EH (cell line): ENCODE measurements around the gene OR4F16.
"Not testable (repeated sequence)": the region's sequence is repeated elsewhere in the genome, so short reads cannot be mapped to it uniquely, and the experiment has no call there.

ENCODE experiments used
- DNase-seq: peaks from one replicate; pipeline ENCODE4 v3.0.0-alpha.2; 2015; ENCODE audit warnings: low read depth

The OR4F16 gene

GRCh38 chr1:686554-686953, at the start of gene OR4F16:
Gene OR4F16, minus strand, starts transcription at chr1:686654. Its CDS starts 0 bp downstream, at chr1:686654.
- not testable (repeated sequence) for DNase-seq

GRCh38 chr1:733649-734048, 47.2 kb upstream of the OR4F16 start:
- DNase-seq = not testable (repeated sequence)

GRCh38 chr1:727040-727439, 40.6 kb upstream of the OR4F16 start:
- not testable (repeated sequence) for DNase-seq
